Measurements from ENCODE around the gene CAMK2N2.
"Not testable (repeated sequence)": the region's sequence is repeated elsewhere in the genome, so short reads cannot be mapped to it uniquely, and the experiment has no call there.

Gene CAMK2N2

GRCh38 chr3:184272269-184272668 is 10.9 kb upstream of the CAMK2N2 start:
- DNase-seq (ENCODE audit: low spot score): no peak

GRCh38 chr3:184267249-184267648 is 5.9 kb upstream of the CAMK2N2 start:
- DNase-seq (ENCODE audit: low spot score): not testable (repeated sequence)

GRCh38 chr3:184262764-184263179 is 1.4 kb upstream of the CAMK2N2 start:
- DNase-seq (ENCODE audit: low spot score): no peak

- no peak for DNase-seq (ENCODE audit: low spot score)
These were observed 756 bp upstream of the CAMK2N2 start for GRCh38 chr3:184261854-184262763.

- DNase-seq (ENCODE audit: low spot score): no peak
These were observed 556 bp downstream of the CAMK2N2 start for GRCh38 chr3:184260724-184261269.

- no peak for DNase-seq (ENCODE audit: low spot score)
These were observed 1.3 kb downstream of the CAMK2N2 start for GRCh38 chr3:184259878-184260723.

- DNase-seq (ENCODE audit: low spot score): no peak
These were observed 1.9 kb downstream of the CAMK2N2 start for GRCh38 chr3:184259396-184259877.

- no peak for DNase-seq (ENCODE audit: low spot score)
These were observed 2.4 kb downstream of the CAMK2N2 start for GRCh38 chr3:184258926-184259325.

- DNase-seq (ENCODE audit: low spot score): no peak
These were observed 4.1 kb downstream of the CAMK2N2 start for GRCh38 chr3:184257083-184257915.

- DNase-seq (ENCODE audit: low spot score): no peak
These were observed 5.9 kb downstream of the CAMK2N2 start for GRCh38 chr3:184255291-184256039.

- peak; percentile 83 for DNase-seq (ENCODE audit: low spot score)
These were observed 11.1 kb downstream of the CAMK2N2 start for GRCh38 chr3:184250167-184250828.

- peak; percentile 99 for DNase-seq (ENCODE audit: low spot score)
These were observed 11.8 kb downstream of the CAMK2N2 start, which contains the start of gene EEF1AKMT4 for GRCh38 chr3:184249412-184250166. Gene EEF1AKMT4 (plus strand): TSS chr3:184249672. CDS start chr3:184249695, 23 bp downstream.

GRCh38 chr3:184248454-184249411 is 12.6 kb downstream of the CAMK2N2 start, which contains the start of gene ALG3:
Gene ALG3 (minus strand): TSS chr3:184248962. CDS start chr3:184248940, 22 bp downstream.
- peak; percentile 78 for DNase-seq (ENCODE audit: low spot score)

- no peak for DNase-seq (ENCODE audit: low spot score)
These were observed 19.1 kb downstream of the CAMK2N2 start for GRCh38 chr3:184242297-184242685.

- DNase-seq (ENCODE audit: low spot score): no peak
These were observed 19.7 kb downstream of the CAMK2N2 start for GRCh38 chr3:184241447-184242296.

- DNase-seq (ENCODE audit: low spot score): no peak
These were observed 20.3 kb downstream of the CAMK2N2 start for GRCh38 chr3:184241141-184241446.

Measured in kidney capillary endothelial cell (primary cell).